Measurements from ENCODE around the gene WSB2. TPM values are rescaled to one million over a fixed set of nuclear protein-coding genes. Genes with fewer than 3 reads are reported as not detected.

The WSB2 gene
- total and polyA plus RNA-seq, 2 donors from 2014 or later, result 48.8 to 72.5 TPM

DNA sequence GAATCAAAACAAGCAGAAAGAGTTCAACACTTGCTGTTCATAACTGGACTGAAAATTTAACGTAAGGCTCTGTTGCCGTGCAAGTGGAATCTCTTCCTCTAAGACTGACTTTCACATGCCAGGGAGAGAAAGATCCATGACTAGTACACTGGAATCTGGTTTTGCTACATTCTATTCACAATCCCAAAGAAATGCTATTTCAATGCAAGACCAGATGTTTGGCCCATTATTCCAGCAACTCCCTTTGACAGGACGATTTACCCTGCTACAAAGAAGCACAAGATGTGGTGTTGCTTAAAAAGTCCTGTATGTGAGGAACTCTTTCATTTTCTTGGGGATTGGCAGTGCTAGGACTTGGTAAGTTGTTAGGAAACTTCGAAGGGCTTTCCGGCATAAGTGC lies 27.1 kb downstream of the WSB2 start:
- peaks cover 4 to 61% (median 45%) of the 10 kb centered on the region in 3 donors for H3K36me3 ChIP-seq (ENCODE audit: control insufficient read depth in 2 of 3, insufficient read depth in 3 of 3, low read length in 3 of 3)

GRCh38 chr12:118033323-118033722 lies 27.7 kb downstream of the WSB2 start:
- Histone ChIP-seq H3K9ac (ENCODE audit: low read length in 3 of 3) (no peak overlapping the region), H3K4me3 (ENCODE audit: low read length in 3 of 3) (no peak overlapping the region), H3K36me3 (ENCODE audit: control insufficient read depth in 2 of 3, insufficient read depth in 3 of 3, low read length in 3 of 3) (peaks cover 4 to 58% (median 45%) of the 10 kb centered on the region in 3 donors), H3K9me3 (ENCODE audit: control insufficient read depth in 2 of 3, insufficient read depth in 1 of 3, low read length in 3 of 3) (no peaks in the 10 kb centered on the region), H3K4me1 (ENCODE audit: control insufficient read depth in 2 of 3, insufficient read depth in 2 of 3, low read depth in 1 of 3, low read length in 3 of 3) (no peaks in the 10 kb centered on the region), H3K27me3 (ENCODE audit: control insufficient read depth, insufficient read depth, low read length) (no peaks in the 10 kb centered on the region), H3K27ac (ENCODE audit: low read depth in 2 of 2, low read length in 2 of 2) (no peak overlapping the region)
- intact Hi-C loops (cut with DNase I), result no loop called here
- no peak for TF ChIP-seq CTCF (IDR thresholded peaks at IDR 0.05; ENCODE audit: borderline replicate concordance, extremely low read depth, insufficient read depth)
- FAIRE-seq (no peak), DNase-seq (no peak)

More for the DNA sequence above, 27.1 kb downstream of the WSB2 start:
- DNase-seq, result no peak
- TF ChIP-seq CTCF (IDR thresholded peaks at IDR 0.05; ENCODE audit: borderline replicate concordance, extremely low read depth, insufficient read depth), result no peak
- Histone ChIP-seq H3K4me3 (ENCODE audit: low read length in 3 of 3) (no peak overlapping the region), H3K9me3 (ENCODE audit: control insufficient read depth in 2 of 3, insufficient read depth in 1 of 3, low read length in 3 of 3) (no peaks in the 10 kb centered on the region), H3K27me3 (ENCODE audit: control insufficient read depth, insufficient read depth, low read length) (no peaks in the 10 kb centered on the region), H3K9ac (ENCODE audit: low read length in 3 of 3) (no peak overlapping the region), H3K4me1 (ENCODE audit: control insufficient read depth in 2 of 3, insufficient read depth in 2 of 3, low read depth in 1 of 3, low read length in 3 of 3) (no peaks in the 10 kb centered on the region), H3K27ac (ENCODE audit: low read depth in 2 of 2, low read length in 2 of 2) (no peak overlapping the region)
- no peak for FAIRE-seq
- intact Hi-C loops (cut with DNase I), result no loop called here

GRCh38 chr12:118032188-118032587 lies 28.8 kb downstream of the WSB2 start:
- no peak for FAIRE-seq
- Histone ChIP-seq H3K9me3 (ENCODE audit: control insufficient read depth in 2 of 3, insufficient read depth in 1 of 3, low read length in 3 of 3) (no peaks in the 10 kb centered on the region), H3K36me3 (ENCODE audit: control insufficient read depth in 2 of 3, insufficient read depth in 3 of 3, low read length in 3 of 3) (peaks cover 4 to 52% (median 43%) of the 10 kb centered on the region in 3 donors), H3K9ac (ENCODE audit: low read length in 3 of 3) (no peak overlapping the region), H3K4me3 (ENCODE audit: low read length in 3 of 3) (no peak overlapping the region), H3K27ac (ENCODE audit: low read depth in 2 of 2, low read length in 2 of 2) (no peak overlapping the region), H3K4me1 (ENCODE audit: control insufficient read depth in 2 of 3, insufficient read depth in 2 of 3, low read depth in 1 of 3, low read length in 3 of 3) (no peaks in the 10 kb centered on the region), H3K27me3 (ENCODE audit: control insufficient read depth, insufficient read depth, low read length) (no peaks in the 10 kb centered on the region)
- no peak for TF ChIP-seq CTCF (IDR thresholded peaks at IDR 0.05; ENCODE audit: borderline replicate concordance, extremely low read depth, insufficient read depth)
- intact Hi-C loops (cut with DNase I), result no loop called here
- DNase-seq, result no peak

DNA sequence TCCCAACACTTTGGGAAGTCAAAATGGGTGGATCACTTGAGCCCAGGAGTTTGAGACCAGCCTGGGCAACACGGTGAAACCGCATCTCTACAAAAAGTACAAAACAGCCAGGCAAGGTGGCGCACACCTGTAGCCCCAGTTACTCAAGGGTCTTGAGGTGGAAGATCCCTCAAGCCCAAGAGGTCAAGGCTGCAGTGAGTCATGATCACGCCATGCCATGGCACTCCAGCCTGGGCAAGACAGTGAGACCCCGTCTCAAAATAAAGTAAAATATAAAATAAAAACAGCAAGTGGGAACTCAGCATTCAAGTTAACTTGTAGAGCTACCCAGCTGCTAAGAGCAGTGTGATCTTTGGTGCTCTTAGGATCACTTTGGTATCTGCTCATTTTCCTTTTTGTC lies 31.8 kb downstream of the WSB2 start:
- intact Hi-C loops (cut with DNase I), result no loop called here

More for the DNA sequence above, 31.8 kb downstream of the WSB2 start:
- no peak for TF ChIP-seq CTCF (IDR thresholded peaks at IDR 0.05; ENCODE audit: borderline replicate concordance, extremely low read depth, insufficient read depth)
- H3K4me1 ChIP-seq (ENCODE audit: control insufficient read depth in 2 of 3, insufficient read depth in 2 of 3, low read depth in 1 of 3, low read length in 3 of 3), result no peaks in the 10 kb centered on the region
- no peaks in the 10 kb centered on the region for H3K9me3 ChIP-seq (ENCODE audit: control insufficient read depth in 2 of 3, insufficient read depth in 1 of 3, low read length in 3 of 3)
- FAIRE-seq (no peak), DNase-seq (no peak)
- H3K27ac ChIP-seq (ENCODE audit: low read depth in 2 of 2, low read length in 2 of 2), result no peak overlapping the region
- no peak overlapping the region for H3K9ac ChIP-seq (ENCODE audit: low read length in 3 of 3)
- no peak overlapping the region for H3K4me3 ChIP-seq (ENCODE audit: low read length in 3 of 3)
- peaks cover 2 to 41% (median 28%) of the 10 kb centered on the region in 3 donors for H3K36me3 ChIP-seq (ENCODE audit: control insufficient read depth in 2 of 3, insufficient read depth in 3 of 3, low read length in 3 of 3)
- no peaks in the 10 kb centered on the region for H3K27me3 ChIP-seq (ENCODE audit: control insufficient read depth, insufficient read depth, low read length)

Measured in kidney (tissue), 14 donors.